LNCAP (cell line): Measurements from ENCODE around the gene TMEM178B.

Experiments
- CTCF ChIP-seq: fragments of 450-650 bp; IDR thresholded peaks from 2 replicates; pipeline ENCODE4 v1.5.1; 2017; ENCODE audit warnings: mild to moderate bottlenecking

The TMEM178B gene

DNA sequence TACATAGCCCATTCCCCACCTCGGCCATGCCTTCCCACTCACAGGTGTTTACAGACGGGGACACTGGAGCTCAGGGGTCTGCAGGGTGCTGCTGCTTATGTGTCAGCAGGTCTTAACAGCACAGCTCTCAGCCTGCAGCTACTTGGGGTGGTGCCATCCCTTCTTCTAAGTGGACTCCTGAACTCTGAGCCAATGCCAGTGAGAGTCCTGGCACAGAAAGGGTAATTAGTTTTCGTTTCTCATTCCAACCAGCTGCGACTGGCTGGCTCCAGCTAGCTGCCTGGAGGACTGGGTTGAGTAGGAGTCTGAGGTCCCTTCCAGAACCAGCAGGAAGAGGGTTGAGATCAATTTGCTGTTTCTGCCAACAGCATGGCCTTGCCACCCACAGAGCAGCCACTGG lies 389.1 kb downstream of the TMEM178B start:
- no peak for TF ChIP-seq CTCF

DNA sequence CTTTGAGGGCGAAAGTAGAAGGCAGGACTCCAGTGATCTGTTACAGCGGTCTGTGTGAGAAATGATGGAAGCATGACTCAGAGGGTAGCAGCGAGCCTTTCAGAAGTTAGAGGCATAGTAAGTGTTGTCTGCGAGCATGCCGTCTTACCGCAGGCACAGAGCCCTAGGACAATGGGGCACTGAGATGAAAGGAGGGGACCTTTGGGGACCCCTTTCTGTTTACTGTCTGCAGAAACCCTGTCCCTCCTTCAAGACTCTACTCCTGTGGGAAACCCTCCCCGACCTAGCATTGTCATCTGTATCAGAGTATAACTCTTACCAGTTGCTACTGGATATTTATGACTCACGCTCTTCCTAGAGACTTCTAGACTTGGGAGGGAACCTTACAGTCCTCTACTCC lies 390.1 kb downstream of the TMEM178B start:
- TF ChIP-seq CTCF = no peak

- TF ChIP-seq CTCF = no peak
Observed at GRCh38 chr7:141464551-141464950, 390.7 kb downstream of the TMEM178B start.

DNA sequence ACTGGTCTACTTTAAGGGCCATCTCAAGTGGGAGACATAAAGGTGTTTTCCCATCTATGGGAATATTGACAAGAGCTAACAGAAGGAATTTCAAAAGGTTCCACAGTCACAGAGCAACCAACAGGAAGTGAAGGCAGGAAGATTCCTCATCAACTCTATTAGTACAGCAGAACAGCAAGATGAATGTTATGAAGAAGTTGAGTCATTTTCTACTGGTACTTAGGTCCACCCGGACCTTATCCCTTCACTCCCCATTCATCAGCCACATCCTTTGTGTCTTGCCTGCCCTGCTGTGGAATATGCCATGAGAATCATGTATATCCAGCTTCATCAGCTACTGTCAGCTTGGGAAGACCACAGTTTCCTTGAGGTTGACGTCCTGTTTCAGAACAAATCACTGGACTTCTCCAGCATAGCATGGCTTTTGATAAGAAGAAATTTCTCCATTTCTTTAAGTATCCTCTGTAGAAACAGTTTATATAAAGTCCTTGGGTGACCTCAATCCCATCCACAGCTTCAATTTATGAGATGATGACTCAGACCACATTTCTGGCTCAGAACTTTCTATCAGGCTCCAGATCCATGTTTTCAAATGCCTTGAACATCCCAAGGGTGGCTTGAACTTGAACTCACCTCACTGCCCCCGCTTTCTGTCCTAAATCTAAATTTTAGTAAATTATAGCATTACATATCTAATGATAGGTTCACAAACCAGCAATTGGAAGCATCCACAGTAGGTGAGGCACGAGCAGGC lies 392.5 kb downstream of the TMEM178B start:
- TF ChIP-seq CTCF = no peak

- no peak for TF ChIP-seq CTCF
Observed at GRCh38 chr7:141468341-141468740, 394.5 kb downstream of the TMEM178B start.

DNA sequence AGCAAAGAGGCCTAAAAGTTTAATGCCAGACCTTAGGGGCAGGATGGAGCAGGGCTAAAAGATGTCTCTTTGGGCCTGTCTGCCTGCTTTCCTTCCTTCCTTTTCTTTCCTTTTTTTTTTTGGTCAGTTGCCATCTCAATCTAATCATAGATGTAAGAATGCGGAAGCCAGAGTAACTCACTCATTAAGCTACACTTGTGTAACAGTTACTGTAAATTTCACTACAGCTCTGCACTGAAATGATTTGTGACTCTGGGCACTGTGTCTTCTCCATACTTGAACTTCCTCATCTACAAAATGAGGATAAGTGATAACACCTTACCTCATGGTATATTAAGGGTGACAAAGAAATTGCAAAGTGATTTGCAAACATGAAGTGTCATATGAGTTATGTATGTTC lies 401.8 kb downstream of the TMEM178B start:
- TF ChIP-seq CTCF = no peak

DNA sequence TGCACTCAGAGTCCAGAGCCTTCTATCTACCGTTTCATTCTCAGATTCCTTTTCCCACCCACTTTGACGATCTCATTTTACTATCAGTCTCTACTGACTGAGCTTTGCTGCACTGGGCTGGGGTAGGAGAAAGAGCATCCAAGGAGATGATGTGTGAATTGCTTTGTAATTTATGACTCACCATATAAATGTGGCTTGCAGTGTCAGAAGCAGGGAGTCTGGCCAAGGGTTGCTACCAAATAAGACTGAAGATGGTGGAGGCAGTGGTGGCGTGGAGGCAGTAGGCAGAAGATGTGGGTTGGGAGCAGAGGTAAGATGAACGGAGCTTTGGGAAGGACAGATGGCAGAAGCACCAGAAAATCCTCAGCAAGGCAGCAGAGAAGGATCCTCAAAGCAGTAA lies 404.0 kb downstream of the TMEM178B start:
- no peak for TF ChIP-seq CTCF

- TF ChIP-seq CTCF = no peak
Observed at GRCh38 chr7:141478845-141479244, 405.0 kb downstream of the TMEM178B start.
